ENCODE measurements around the gene PAX6.

DNA sequence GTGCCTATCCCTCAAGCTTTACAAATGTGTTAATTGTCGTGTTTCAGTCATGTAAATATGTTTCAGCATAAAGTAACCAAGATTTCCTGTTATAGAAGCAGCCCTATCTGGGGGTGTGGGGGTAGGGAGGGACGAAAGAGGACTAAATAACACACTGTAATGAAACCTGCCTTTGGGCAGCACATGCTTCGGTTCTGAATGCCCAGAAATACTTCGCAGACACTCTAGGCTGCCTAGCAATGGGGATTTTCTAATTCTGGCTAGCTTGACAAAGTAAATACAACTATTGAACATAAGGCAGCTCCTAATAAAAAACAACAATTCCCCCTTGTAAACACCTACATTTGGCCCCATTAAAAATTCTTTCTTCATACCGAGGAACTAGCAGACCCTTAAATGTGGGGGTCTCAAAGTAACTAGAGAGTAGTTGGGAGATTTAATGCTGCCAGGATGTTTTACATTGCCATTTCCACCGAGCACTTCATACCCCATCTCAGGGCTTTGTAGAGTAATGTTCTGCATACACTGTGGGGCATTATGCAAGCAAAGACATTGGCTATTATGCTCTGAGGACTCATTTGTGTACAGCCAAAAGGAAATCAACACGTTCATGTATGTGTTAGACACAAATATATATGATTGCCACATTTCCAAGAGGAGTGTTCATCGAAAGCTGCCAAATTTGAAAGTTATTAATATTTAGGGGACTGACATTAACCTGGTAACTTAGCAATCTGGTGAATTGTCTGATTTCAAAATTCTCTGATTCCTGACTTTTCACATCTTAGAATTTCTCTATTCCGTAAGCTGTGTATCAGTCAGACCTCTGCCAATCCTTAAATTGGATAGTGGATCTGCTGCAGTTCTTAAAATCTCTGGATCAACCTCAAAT lies 42.1 kb downstream of the PAX6 start:
- TF ChIP-seq, protein P1, sequence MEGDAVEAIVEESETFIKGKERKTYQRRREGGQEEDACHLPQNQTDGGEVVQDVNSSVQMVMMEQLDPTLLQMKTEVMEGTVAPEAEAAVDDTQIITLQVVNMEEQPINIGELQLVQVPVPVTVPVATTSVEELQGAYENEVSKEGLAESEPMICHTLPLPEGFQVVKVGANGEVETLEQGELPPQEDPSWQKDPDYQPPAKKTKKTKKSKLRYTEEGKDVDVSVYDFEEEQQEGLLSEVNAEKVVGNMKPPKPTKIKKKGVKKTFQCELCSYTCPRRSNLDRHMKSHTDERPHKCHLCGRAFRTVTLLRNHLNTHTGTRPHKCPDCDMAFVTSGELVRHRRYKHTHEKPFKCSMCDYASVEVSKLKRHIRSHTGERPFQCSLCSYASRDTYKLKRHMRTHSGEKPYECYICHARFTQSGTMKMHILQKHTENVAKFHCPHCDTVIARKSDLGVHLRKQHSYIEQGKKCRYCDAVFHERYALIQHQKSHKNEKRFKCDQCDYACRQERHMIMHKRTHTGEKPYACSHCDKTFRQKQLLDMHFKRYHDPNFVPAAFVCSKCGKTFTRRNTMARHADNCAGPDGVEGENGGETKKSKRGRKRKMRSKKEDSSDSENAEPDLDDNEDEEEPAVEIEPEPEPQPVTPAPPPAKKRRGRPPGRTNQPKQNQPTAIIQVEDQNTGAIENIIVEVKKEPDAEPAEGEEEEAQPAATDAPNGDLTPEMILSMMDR (conservative IDR thresholded peaks at IDR 0.05; ENCODE audit: low read depth, low read length) = no peak
- no peak for TF ChIP-seq EZH2 (IDR thresholded peaks at IDR 0.05; ENCODE audit: borderline replicate concordance, low read depth, low read length, poor library complexity, severe bottlenecking)
